ENCODE results near the gene ZNF579.

Gene ZNF579

GRCh38 chr19:55609326-55609725 lies 28.7 kb upstream of the ZNF579 start:
- peak overlapping the region; percentile 82 for H3K27ac ChIP-seq
- no peak for TF ChIP-seq CTCF (IDR thresholded peaks at IDR 0.05)
- H3K9me3 ChIP-seq, result no peaks in the 10 kb centered on the region
- peaks cover 79 to 81% of the 10 kb centered on the region in 2 experiments for H3K4me1 ChIP-seq (ENCODE audit: control insufficient read depth in 1 of 2, insufficient read depth in 1 of 2, low read depth in 1 of 2, low read length in 1 of 2)
- H3K27me3 ChIP-seq, result no peaks in the 10 kb centered on the region
- peaks cover 21% of the 10 kb centered on the region for H3K36me3 ChIP-seq
- H3K4me3 ChIP-seq (ENCODE audit: low read depth in 1 of 2, low read length in 1 of 2), result peak overlapping the region in 1 of 2 experiments; percentile 6

GRCh38 chr19:55606817-55607216 lies 26.2 kb upstream of the ZNF579 start:
- Histone ChIP-seq H3K27ac (peak overlapping the region; percentile 96), H3K9me3 (no peaks in the 10 kb centered on the region), H3K4me3 (ENCODE audit: low read depth in 1 of 2, low read length in 1 of 2) (peak overlapping the region; percentile 0 to 88), H3K4me1 (ENCODE audit: control insufficient read depth in 1 of 2, insufficient read depth in 1 of 2, low read depth in 1 of 2, low read length in 1 of 2) (peaks cover 75 to 80% of the 10 kb centered on the region in 2 experiments), H3K36me3 (peaks cover 20% of the 10 kb centered on the region), H3K27me3 (no peaks in the 10 kb centered on the region)
- TF ChIP-seq CTCF (IDR thresholded peaks at IDR 0.05), result no peak

GRCh38 chr19:55606471-55606787 lies 25.8 kb upstream of the ZNF579 start:
- Histone ChIP-seq H3K27ac (peak overlapping the region; percentile 96), H3K27me3 (no peaks in the 10 kb centered on the region), H3K9me3 (no peaks in the 10 kb centered on the region), H3K4me3 (ENCODE audit: low read depth in 1 of 2, low read length in 1 of 2) (peak overlapping the region; percentile 88 to 92), H3K4me1 (ENCODE audit: control insufficient read depth in 1 of 2, insufficient read depth in 1 of 2, low read depth in 1 of 2, low read length in 1 of 2) (peaks cover 75 to 77% of the 10 kb centered on the region in 2 experiments), H3K36me3 (peaks cover 20% of the 10 kb centered on the region)
- no peak for TF ChIP-seq CTCF (IDR thresholded peaks at IDR 0.05)

GRCh38 chr19:55605637-55606470 lies 25.2 kb upstream of the ZNF579 start, which contains the start of gene ZNF865:
ZNF865 (plus strand) TSS chr19:55605647; CDS start chr19:55613619, 7,972 bp downstream.
- TF ChIP-seq CTCF (IDR thresholded peaks at IDR 0.05), result peak; percentile 26
- H3K4me3 ChIP-seq (ENCODE audit: low read depth in 1 of 2, low read length in 1 of 2), result peak within 1 kb of the TSS; percentile 88 to 92
- peaks cover 16% of the 10 kb centered on the region for H3K36me3 ChIP-seq
- no peaks in the 10 kb centered on the region for H3K27me3 ChIP-seq
- H3K9me3 ChIP-seq, result no peaks in the 10 kb centered on the region
- H3K4me1 ChIP-seq (ENCODE audit: control insufficient read depth in 1 of 2, insufficient read depth in 1 of 2, low read depth in 1 of 2, low read length in 1 of 2), result peaks cover 75 to 77% of the 10 kb centered on the region in 2 experiments
- H3K27ac ChIP-seq, result peak within 1 kb of the TSS; percentile 96

- peak overlapping the region; percentile 96 for H3K27ac ChIP-seq
- peaks cover 10% of the 10 kb centered on the region for H3K36me3 ChIP-seq
- TF ChIP-seq CTCF (IDR thresholded peaks at IDR 0.05), result peak; percentile 7
- peaks cover 72 to 75% of the 10 kb centered on the region in 2 experiments for H3K4me1 ChIP-seq (ENCODE audit: control insufficient read depth in 1 of 2, insufficient read depth in 1 of 2, low read depth in 1 of 2, low read length in 1 of 2)
- H3K4me3 ChIP-seq (ENCODE audit: low read depth in 1 of 2, low read length in 1 of 2), result peak overlapping the region; percentile 88 to 92
- no peaks in the 10 kb centered on the region for H3K9me3 ChIP-seq
- H3K27me3 ChIP-seq, result no peaks in the 10 kb centered on the region
Measured at GRCh38 chr19:55605207-55605636, 24.6 kb upstream of the ZNF579 start.
